ENCODE data around the gene ZNF248.
"Not testable (repeated sequence)": the region's sequence is repeated elsewhere in the genome, so short reads cannot be mapped to it uniquely, and the experiment has no call there.

The ZNF248 gene

DNA sequence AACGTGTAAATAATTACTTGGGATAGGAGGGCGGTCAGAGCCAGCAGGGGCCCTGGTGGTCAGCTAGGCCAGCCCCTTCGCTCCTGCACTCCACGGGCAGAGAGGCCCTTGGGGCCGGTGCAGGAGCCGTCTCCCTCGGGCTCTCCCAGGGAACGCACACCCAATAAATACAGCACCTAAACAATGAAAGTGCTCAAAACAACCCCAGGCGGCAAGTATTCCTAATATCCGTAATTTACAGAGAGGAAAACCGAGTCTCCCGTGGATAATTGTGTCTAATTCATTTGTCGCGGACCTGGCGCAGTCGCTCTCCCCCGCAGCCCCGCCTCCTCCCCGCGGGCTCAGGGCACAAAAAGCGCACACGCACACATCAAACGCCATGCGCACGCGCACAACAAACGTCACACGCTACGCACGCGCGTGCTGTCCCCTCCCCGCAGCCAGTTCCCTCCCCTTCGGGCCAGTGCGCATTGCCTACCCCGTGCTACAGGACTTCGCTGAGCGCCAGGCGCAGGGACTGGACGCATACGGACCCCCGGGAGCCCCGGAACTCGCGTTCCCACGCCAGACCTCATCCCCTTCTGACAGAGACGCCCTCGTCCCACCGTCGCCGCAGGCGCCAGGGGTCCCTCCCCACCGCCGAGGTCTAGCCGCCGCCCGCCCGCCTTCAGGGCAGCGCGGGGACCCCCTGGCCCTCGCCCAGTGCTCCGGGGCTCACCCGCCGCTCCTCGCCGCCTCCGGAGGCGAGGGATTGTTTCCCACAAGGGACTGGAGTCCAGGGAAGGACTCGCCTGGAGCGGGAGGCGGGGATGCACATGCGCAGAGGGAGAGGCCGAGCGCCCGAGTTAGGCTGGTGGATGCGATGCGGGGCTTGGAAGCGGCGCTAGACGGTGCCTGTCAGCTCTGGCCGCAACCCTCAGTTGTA is at the start of gene ZNF248:
Gene ZNF248, minus strand, starts transcription at position 324 of the 925 bp plus-strand sequence. CDS start 1,300 bp downstream, outside the sequence.
- DNase-seq: peak; percentile 86 to 90

DNA sequence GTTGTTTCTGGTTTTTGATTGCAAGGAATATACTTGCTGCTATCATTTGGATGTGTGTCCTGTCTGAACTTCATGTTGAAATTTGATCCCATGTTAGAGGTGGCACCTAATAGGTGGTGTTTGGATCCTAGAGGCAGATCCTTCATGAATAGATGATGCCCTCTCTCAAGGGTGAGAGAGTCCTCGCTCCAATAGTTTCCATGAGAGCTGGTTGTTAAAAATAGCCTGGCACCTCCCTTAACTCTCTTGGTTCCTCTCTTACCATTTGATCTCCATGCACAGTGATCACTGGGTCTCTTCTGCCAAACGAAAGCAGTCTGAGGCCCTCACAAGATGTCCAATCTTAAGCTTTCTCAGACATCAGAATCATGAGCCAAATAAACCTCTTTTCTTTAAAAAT is 49.0 kb upstream of the ZNF248 start:
- DNase-seq: no peak

DNA sequence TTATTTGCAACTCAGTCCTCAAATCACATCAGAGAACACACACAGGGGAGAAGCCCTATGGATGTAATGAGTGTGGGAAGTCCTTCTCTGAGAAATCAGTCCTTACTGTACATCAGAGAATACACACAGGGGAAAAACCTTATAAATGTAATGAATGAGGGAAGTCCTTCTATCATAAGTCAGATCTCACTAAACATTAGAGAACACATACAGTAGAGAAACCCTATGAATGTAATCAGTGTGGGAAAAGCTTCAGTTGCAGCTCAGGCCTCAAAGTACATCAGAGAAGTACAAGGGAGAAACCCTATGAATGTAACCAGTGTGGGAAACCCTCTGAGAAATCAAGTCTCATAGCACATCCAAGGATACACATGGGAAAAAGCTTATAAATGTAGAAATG is 39.0 kb upstream of the ZNF248 start:
- no peak for DNase-seq

DNA sequence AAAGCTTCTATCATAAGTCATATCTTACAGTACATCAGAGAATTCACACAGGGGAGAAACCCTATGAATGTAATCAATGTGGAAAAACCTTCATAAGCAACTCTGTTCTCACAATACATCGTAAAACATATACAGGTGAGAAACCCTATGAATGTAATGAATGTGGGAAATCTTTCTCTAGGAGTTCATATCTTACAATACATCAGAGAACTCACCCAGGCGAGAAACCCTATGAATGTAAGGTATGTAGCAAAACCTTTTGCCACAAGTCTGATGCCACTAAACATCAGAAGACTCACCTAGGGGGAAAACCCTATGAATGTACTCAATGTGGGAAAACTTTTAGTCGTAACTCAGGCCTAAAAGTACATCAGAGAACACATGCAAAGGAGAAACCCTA is 38.3 kb upstream of the ZNF248 start:
- no peak for DNase-seq

DNA sequence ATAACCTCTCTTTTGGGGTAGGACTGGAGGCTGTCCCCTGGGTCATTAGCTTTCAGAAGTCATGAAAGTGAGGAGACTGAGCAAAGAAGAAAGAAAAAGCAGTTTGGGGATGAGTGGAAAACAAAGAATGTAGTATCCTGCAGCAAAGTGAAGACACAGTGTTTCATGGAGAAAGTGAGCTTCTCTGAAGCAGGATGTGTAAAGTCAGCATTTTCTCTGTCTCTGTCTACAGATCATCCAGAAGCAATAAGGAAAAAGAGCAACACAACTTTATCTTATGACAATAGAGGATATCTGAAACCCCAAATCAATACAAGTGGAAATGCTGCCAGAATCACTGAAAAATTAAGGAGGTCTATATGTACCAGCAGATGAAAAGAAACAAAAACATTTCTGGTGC is 28.4 kb upstream of the ZNF248 start:
- no peak for DNase-seq

DNA sequence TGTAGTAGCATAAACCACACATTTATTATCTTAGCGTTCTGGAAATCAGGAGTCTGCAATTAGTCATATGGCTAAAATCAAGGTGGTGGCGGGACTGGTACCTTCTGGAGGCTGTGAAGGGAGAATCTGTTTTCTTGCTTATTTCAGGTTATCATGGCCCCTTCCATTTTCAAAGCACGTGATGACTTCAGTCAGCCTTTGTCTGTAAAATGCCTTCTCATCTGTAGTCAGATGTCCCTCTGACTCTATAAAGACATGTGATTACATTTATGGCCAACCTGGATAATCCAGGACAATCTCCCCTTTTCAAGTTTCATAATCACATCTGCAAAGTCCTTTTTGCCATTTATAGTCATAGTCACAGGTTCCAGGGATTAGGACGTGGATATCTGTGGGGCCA is 15.5 kb upstream of the ZNF248 start:
- DNase-seq: no peak

DNA sequence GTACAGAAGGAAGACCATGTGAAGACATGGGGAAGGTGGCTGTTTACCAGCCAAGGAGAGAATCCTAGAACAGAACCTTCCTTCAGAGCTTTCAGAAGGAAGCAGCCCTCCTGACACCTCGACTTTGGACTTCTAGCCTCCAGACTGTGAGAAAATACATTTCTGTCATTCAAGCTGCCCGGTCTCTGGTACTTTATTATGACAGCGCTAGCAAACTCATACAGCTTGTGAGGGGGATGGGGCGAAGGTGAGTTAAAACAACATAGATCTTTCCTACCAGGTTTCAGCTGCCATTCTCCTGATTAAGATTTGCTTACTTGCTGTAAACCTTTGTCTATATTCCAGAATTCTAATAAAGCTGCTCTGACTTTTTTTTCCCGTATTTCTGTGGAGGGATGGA is 14.9 kb upstream of the ZNF248 start:
- no peak for DNase-seq

DNA sequence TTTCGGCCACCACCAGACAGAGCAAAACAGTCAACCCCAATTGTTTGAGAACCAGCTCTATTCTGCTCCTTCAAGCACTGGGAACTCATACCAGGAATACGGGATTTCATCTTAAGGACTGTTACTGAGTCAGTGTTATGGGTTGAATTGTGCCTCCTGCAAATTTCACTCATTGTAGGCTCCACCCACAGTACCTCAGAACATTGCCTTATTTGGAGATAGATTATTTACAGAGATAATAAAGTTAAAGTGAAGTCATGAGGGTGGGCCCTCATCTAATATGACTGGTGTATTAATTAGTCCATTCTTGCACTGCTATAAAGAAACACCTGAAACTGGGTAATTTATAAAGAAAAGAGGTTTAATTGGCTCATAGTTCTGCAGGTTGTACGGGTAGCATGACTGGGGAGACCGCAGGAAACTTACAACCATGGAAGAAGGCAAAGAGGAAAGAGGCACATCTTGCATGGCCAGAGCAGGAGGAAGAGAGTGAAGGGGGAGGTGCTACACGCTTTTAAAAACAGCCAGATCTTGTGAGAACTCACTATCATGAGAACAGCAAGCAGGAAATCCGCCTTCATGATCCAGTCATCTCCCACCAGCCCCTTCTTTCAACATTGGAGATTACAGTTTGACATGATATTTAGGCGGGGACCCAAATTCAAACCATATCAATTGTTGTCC is 14.3 kb upstream of the ZNF248 start:
- no peak for DNase-seq

DNA sequence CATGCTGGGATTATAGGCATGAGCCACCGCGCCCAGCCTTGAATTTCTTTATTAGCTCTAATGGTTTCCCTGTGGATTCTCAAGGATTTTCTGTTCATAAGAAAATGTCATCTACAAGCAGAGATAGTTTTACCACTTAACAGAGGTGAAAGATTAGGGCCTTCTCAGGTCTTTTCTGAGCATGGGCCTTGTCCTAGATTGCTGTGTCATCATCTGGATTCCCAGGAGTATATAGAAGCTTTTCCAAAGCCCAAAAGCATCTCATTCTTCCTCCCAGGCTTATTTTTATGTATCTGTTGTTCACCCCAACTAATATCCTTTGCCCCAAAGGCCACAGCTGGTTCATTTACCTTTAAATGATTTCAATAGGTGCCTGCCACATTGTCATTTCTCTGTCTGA is 13.7 kb upstream of the ZNF248 start:
- DNase-seq: no peak

DNA sequence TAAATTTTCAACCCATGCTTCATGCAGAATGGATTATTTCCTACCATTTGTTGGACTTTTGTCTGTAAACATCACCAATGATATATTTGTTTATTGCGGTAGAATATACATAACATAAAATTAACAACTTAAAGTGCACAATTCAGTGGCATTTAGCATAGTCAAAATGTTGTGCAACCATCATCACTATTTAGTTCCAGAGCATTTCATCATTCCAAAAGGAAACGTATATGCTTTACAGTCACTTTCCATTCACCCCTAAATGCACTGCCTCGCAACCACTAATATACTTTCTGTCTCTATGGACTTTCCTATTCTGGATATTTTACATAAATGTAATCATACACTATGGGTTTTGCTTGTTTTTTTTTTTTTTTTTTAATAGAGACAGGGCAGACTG is 11.4 kb upstream of the ZNF248 start:
- no peak for DNase-seq

DNA sequence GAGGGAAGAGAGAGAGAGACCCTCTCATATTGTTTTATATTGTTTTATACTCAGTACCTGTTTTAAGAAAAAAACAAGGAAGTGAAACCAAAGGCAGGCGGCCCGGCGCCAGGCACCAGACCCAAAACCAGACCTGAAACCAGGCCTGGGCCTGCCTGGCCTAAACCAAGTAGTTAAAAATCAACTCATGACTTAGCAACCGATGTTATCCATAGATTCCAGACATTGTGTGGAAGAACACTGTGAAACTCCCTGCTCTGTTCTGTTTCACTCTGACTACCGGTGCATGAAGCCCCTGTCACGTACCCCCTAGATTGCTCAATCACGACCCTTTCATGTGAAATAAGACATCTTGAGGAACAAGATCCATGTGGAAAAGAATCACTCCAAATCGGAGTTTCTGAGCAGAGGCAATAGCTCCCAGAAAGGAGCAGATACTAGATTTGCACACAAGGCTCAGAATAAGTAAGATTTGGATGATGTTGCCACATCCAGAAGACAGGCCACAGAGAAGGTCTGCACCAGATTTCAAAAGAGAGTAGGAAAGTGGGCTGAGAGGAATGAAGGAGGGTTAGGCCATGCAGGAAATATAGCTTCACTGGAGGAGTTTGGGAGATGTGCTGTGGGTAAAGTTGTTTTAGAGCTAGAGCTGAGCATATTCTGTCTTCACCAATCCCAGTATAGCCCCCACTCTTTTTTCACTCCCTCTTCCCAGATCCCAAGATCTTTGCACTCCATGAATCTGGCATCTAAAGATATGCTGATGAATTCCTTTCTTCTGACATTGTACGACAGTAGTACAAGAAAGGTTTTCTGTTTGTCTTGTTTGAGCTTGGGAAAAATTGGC is 8.8 kb upstream of the ZNF248 start:
- DNase-seq: no peak

DNA sequence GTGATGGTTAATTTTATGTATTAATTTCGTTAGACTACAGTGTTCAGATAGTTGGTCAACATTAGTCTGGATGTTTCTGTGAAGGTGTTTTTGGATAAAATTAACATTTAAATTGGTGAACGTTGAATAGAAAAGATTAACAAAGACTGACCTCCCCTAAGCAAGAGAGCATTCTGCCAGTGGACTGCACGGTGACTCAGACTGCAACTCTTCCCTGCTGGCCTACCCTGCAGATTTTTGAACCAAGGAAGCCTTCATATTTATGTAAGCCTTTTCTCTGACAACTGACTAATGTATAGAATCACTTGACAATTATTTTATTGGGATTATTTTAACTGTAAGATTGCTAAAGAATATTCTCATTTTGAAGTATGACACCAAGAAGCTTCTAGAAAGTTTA is 7.9 kb upstream of the ZNF248 start:
- no peak for DNase-seq

DNA sequence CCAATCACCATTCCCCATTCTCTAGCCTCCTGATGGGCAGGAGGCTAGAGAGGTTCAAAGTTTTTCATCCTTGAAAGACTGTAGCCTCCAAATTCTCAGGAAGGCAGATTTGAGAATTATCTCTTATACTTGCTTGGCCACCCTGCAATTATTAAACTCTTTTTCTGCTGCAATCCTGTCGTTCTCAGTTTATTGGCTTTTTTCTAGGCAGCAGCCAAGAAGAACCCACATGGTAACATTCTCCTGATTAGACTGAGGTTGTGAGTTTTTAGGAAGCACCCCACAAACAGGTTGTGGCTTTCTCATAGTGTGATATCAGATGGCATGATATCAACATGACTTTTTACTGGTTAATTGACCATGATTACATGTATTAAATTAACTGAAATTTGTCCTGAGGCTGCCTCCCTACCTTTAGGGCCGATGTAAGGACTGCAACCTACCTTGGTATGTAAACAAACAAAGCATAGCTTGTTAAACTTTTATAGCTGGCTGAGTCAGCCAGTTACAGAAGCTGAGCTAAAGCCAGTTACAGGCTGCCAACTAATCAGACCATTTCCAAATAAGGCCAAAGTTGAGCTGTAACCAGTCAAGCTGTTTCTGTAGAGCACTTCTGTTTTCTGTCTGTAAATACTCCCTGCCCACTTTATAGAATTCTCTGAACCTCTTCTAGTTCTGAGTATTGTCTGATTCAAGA is 3.2 kb upstream of the ZNF248 start:
- no peak for DNase-seq

DNA sequence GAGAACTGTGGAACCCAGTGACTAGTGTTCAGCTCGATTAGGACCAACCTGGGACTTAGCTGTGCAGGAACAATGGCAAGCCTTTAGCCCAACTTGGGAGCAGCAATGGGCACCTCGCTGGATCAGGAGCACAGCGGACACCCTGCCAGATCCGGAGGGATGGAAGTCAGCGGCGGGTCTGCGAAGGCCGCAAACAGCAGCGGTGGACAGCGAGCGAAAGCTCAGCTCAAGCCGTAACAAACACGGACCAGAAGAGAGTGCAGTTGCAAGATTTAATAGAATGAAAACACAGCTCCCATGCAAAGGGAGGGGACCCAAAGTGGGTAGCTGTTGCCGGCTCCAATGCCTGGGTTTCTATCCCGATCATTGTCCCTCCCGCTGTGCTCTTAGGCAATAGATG is 1.9 kb upstream of the ZNF248 start:
- not testable (repeated sequence) for DNase-seq

DNA sequence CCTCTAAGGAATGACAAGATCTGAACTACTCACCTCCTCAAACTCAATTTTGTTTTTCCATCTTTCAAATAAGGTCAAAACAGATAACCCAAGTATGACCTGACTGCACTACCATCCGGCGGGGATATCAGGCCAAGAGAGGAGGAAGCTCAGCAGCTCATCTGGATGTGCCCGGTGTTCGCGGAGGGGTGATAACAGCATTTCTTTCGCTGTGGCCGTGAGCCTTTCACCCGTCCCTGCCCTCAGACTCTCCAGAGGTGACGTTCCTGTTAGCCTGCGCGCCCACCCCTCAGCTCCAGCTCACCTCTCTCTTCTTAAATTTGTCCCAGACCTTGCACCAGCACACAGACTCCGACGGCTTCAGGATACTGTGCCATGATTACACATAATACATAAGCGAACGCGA is 526 bp downstream of the ZNF248 start:
- DNase-seq: peak; percentile 6 to 22

DNA sequence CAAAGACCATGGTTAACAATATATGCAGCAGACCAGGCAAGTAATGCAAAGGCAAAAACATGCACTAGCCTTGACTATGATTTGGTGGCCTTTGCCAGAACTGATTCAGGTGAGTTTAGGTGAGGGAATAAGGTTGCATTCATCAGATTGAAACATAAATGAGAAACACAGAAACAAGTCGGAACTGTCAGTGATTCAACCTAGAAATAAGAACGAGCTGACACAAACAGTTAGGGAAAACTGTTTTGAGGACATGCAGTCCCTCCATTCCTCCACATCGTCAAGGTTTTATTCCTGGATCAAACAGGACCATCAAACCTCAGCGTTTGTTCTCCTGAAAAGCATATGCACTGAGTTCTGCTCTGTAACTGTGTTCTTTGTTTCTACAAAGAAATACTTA is 1.8 kb downstream of the ZNF248 start:
- no peak for DNase-seq

DNA sequence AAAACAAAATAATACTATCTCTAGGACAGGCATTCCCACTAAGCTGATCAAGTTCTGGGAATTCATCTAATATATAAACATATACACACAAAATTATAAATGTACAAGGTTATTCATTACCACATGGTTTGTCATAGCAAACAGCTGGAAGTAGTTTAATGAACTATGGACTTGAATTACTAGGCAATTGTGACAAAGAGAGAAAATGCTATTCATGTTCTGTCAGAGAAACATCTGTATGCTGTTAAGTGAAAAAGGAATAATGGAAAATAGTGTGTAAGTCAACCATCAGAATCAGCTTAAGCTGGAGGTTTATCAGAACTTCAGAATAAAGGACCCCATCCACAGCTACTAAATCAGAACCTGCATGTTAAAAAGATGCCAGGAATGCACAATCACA is 2.8 kb downstream of the ZNF248 start:
- no peak for DNase-seq

DNA sequence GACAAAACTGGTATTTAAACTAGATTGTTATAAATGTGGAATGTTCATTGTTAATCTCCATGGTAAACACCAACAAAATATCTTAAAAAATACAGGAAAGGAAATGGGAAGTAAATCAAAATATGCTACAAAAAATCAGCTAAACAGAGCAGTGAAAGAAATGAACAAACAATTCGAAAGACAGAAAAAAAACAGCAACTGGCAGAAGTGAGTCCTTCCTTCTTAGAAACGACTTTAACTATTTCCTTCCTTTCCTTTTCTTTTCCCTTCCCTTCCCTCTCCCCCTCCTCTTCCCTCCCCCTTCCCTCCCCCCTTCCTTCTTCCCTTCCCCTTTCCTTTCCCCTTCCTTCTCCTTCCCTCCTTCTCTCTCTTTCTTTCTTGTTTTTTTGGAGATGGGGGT is 12.8 kb downstream of the ZNF248 start:
- no peak for DNase-seq

DNA sequence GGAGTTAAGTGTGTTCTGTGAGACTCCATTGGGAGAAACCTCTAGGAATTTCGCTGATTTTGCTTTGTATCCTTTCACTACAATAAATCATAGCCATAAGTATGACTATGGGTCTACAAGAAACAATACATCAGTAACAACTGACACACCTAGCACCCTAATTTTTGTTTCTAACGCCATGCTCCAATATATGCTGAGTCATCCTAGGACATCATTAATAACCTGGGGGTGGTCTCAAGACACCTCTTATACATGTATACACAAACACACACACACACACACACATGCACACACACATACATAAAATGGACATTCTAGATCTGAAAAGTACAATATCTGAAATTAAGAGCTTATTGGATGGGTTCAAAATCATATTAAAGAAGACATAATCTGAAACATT is 18.2 kb downstream of the ZNF248 start:
- no peak for DNase-seq

DNA sequence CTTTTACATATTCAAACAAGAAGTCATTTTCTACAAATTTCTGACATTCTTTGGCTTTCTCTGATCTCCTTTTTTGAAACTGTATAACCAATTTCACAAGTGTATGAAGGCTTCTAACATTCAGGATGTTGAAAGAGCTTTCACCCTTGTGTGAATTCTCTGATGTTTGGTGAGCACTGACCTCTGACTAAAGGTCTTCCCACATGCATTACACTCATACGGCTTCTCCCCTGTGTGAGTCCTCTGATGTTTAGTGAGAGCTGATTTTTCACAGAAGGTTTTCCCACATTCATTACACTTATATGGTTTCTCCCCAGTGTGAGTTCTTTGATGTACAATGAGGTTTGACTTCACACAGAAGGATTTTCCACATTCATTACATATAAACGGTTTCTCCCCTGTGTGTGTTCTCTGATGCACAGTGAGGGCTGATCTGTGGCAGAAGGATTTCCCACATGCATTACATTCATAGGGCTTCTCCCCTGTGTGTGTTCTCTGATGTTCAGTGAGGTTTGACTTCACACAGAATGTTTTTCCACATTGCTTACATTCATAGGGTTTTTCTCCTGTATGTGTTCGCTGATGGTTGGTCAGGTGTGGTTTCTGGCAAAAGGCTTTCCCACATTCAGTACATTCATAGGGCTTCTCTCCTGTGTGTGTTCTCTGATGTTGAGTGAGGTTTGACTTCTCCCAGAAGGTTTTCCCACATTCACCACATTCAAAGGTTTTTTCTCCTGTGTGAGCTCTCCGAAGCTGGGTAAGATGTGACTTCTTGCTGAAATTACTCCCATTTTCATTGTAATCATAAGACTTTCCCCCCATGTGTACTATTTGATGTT is 25.7 kb downstream of the ZNF248 start:
- no peak for DNase-seq

DNA sequence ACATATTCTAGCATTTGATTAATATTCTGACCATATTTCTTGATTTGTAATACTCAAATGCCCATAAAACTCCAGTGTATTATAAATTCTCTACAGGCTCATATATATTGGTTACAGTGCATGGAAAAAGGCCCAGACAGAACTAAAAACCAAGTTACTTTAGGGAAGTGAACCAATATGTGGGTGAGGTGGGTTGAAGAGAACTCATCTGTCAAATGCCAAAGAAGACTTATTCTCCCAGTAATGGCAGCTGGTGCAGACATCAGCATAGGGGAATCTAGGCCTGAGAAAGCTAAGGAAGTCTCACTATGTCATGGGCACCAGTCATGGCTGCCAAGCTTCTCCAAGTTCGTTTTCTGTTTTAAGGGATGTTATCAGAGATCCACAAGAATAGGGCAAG is 30.6 kb downstream of the ZNF248 start:
- no peak for DNase-seq

DNA sequence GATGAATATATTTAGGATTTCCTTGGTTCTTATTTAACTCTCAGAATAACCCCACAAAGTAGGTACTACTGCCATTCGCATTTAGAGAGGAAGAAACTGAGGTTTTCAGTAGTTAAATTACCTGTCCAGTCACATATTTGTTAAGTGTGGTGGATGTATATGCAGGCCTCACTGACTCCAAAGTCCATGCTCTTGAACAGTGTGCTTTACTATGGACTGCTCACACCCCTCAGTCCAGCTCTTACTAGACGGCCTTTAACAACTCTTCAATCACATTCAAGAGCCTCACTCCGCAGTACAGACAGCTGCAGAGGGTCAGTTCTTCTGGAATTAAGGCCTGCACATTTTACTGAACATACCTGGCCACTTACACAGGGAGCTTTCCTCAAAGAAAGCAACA is 36.2 kb downstream of the ZNF248 start:
- DNase-seq: no peak
